Upper lobe of left lung (tissue), 6 donors: Measurements from ENCODE around the gene TDRD12. TPM values are rescaled to one million over a fixed set of nuclear protein-coding genes. Genes with fewer than 3 reads are reported as not detected.
"Not testable (repeated sequence)": the region's sequence is repeated elsewhere in the genome, so short reads cannot be mapped to it uniquely, and the experiment has no call there.

Source experiments
- ATAC-seq, 2 donors: fragments of 200-7000 bp; cut with Tn5 transposase; one replicate each; pipeline ENCODE4 v1.9.1; 2022; ENCODE audit warnings: mild to moderate bottlenecking in 2 of 2, moderate library complexity in 2 of 2; ENCODE audit not compliant: low FRiP score in 2 of 2
- DNase-seq, 2 donors: peaks; one replicate each; pipeline ENCODE4 v3.0.0-alpha.2; 2019 to 2020
- H3K27ac ChIP-seq, 4 donors: fragments of 200-600 bp; sonication (generic); one replicate each; pipeline ENCODE4 v1.5.1; 2016 to 2019
- H3K27me3 ChIP-seq, 4 donors: fragments of 200-600 bp; sonication (generic); one replicate each; pipeline ENCODE4 v1.5.1; 2017 to 2019
- H3K36me3 ChIP-seq, 4 donors: fragments of 200-600 bp; sonication (generic); one replicate each; pipeline ENCODE4 v1.5.1; 2016 to 2019
- H3K4me1 ChIP-seq, 4 donors: fragments of 200-600 bp; sonication (generic); one replicate each; pipeline ENCODE4 v1.5.1; 2018 to 2019
- H3K4me3 ChIP-seq, 4 donors: fragments of 200-600 bp; sonication (generic); one replicate each; pipeline ENCODE4 v1.5.1; 2017 to 2019; ENCODE audit warnings: mild to moderate bottlenecking in 2 of 4, moderate library complexity in 1 of 4
- H3K9me3 ChIP-seq, 4 donors: fragments of 200-600 bp; sonication (generic); one replicate each; pipeline ENCODE4 v1.5.1; 2018 to 2019
- CTCF ChIP-seq, 6 experiments: fragments of 450-650 bp in 4 of 6; fragments of 200-600 bp in 2 of 6; sonication (generic) in 2 of 6; IDR thresholded peaks; one replicate each; pipeline ENCODE4 v1.5.1; 2016 to 2019; ENCODE audit warnings: antibody characterized with exemption in 6 of 6
- EP300 ChIP-seq, 4 donors: sonication (generic); formaldehyde crosslinking; IDR thresholded peaks; one replicate each; pipeline ENCODE4 v1.5.1; 2017; ENCODE audit warnings: antibody characterized with exemption in 4 of 4, control low read depth in 2 of 4
- POLR2A ChIP-seq, 4 donors: fragments of 450-650 bp; IDR thresholded peaks; one replicate each; pipeline ENCODE4 v1.5.1; 2016 to 2017; ENCODE audit warnings: antibody characterized with exemption in 4 of 4, mild to moderate bottlenecking in 2 of 4
- POLR2AphosphoS5 ChIP-seq, 2 donors: sonication (generic); formaldehyde crosslinking; IDR thresholded peaks; one replicate each; pipeline ENCODE4 v1.5.1; 2017; ENCODE audit warnings: antibody characterized with exemption in 2 of 2
- WGBS, 2 donors: methylation state at CpG; one replicate each; pipeline ENCODE4 v1.1.5; 2017 to 2018; 5-methylcytosine and 5-hydroxymethylcytosine counted together
- total RNA-seq, 6 donors: library from RNA; depleted of rRNA in 4 of 6; stranded (reverse); fragments of >200 nt in 4 of 6; gene quantifications; one replicate each; pipeline versions ENCODE4 v1.1.0 to v1.2.1, GENCODE V29; 2016 to 2021
- donor health status: DM: no; HTN: no; CAD: no; lungs with moderate emphysema.
- donor health status: DM: no; HTN: yes; CAD: no; lungs with severe emphysema.

Gene TDRD12
- total RNA-seq, 6 donors from 2014 or later: 0.15 to 4.0 (median 0.38) TPM; not detected in 2

- peaks cover 0 to 55% (median 15%) of the 10 kb centered on the region in 4 donors for H3K36me3 ChIP-seq
Observed at GRCh38 chr19:32711747-32712146, 7.8 kb upstream of the TDRD12 start.

GRCh38 chr19:32716203-32716602 lies 3.4 kb upstream of the TDRD12 start:
- not testable (repeated sequence) for H3K27ac ChIP-seq, H3K9me3 ChIP-seq, ATAC-seq, H3K4me1 ChIP-seq, DNase-seq, H3K4me3 ChIP-seq, H3K27me3 ChIP-seq
- 94 to 98% methylated on average over 7 of the region's 7 CpGs for WGBS, 2 donors
- peaks cover 0 to 41% (median 10%) of the 10 kb centered on the region in 4 donors for H3K36me3 ChIP-seq

More at GRCh38 chr19:32711747-32712146, 7.8 kb upstream of the TDRD12 start:
- no peak overlapping the region for H3K4me3 ChIP-seq
- H3K27me3 ChIP-seq: no peaks in the 10 kb centered on the region
- TF ChIP-seq POLR2A (IDR thresholded peaks at IDR 0.05) (no peak), EP300 (IDR thresholded peaks at IDR 0.05) (no peak), CTCF (IDR thresholded peaks at IDR 0.05) (no peak), POLR2AphosphoS5 (IDR thresholded peaks at IDR 0.05) (no peak)
- no peaks in the 10 kb centered on the region for H3K9me3 ChIP-seq
- 72 to 78% methylated on average over 6 of the region's 6 CpGs for whole genome bisulfite sequencing, 2 donors
- no peak overlapping the region for H3K27ac ChIP-seq
- ATAC-seq (no peak), DNase-seq (no peak)
- peaks cover 0 to 11% (median 2%) of the 10 kb centered on the region in 4 donors for H3K4me1 ChIP-seq

GRCh38 chr19:32717496-32717895 lies 2.1 kb upstream of the TDRD12 start:
- no peak for ATAC-seq
- 66 to 90% methylated on average over 5 of the region's 5 CpGs for WGBS, 2 donors
- H3K27ac ChIP-seq: no peak overlapping the region
- H3K4me3 ChIP-seq: no peak overlapping the region
- no peaks in the 10 kb centered on the region for H3K27me3 ChIP-seq
- TF ChIP-seq POLR2AphosphoS5 (IDR thresholded peaks at IDR 0.05) (no peak), CTCF (IDR thresholded peaks at IDR 0.05) (no peak), EP300 (IDR thresholded peaks at IDR 0.05) (no peak), POLR2A (IDR thresholded peaks at IDR 0.05) (no peak)
- DNase-seq: no peak
- H3K9me3 ChIP-seq: peaks cover 0 to 3% (median 0%) of the 10 kb centered on the region in 4 donors
- H3K36me3 ChIP-seq: peaks cover 0 to 29% (median 4%) of the 10 kb centered on the region in 4 donors
- no peaks in the 10 kb centered on the region for H3K4me1 ChIP-seq

GRCh38 chr19:32718286-32718685 lies 1.3 kb upstream of the TDRD12 start:
- Histone ChIP-seq H3K4me1 (no peaks in the 10 kb centered on the region), H3K36me3 (peaks cover 0 to 21% (median 4%) of the 10 kb centered on the region in 4 donors), H3K27ac (no peak overlapping the region), H3K9me3 (peaks cover 0 to 3% (median 0%) of the 10 kb centered on the region in 4 donors), H3K4me3 (no peak overlapping the region), H3K27me3 (no peaks in the 10 kb centered on the region)
- no peak for ATAC-seq
- TF ChIP-seq EP300 (IDR thresholded peaks at IDR 0.05): no peak
- no peak for TF ChIP-seq CTCF (IDR thresholded peaks at IDR 0.05)
- WGBS, 2 donors: 85 to 87% methylated on average over 7 of the region's 7 CpGs
- DNase-seq: no peak

GRCh38 chr19:32720216-32720935 lies 809 bp downstream of the TDRD12 start:
- WGBS, 2 donors: 95 to 100% methylated on average over 7 to 15 of the region's 22 CpGs
- peaks cover 0 to 3% (median 0%) of the 10 kb centered on the region in 4 donors for H3K9me3 ChIP-seq
- H3K4me1 ChIP-seq: no peaks in the 10 kb centered on the region
- DNase-seq: no peak
- H3K4me3 ChIP-seq: no peak overlapping the region
- H3K27me3 ChIP-seq: no peaks in the 10 kb centered on the region
- peaks cover 0 to 6% (median under 1%) of the 10 kb centered on the region in 4 donors for H3K36me3 ChIP-seq
- no peak overlapping the region for H3K27ac ChIP-seq
- ATAC-seq: no peak
- TF ChIP-seq CTCF (IDR thresholded peaks at IDR 0.05) (no peak), EP300 (IDR thresholded peaks at IDR 0.05) (no peak), POLR2A (IDR thresholded peaks at IDR 0.05) (no peak), POLR2AphosphoS5 (IDR thresholded peaks at IDR 0.05) (no peak)
